Coronary artery (tissue), 2 donors: Measurements from ENCODE around the gene JOSD2.

Experiments
- DNase-seq: peaks from one replicate; pipeline ENCODE4 v3.0.0-alpha.2; 2017; ENCODE audit warnings: low spot score
- H3K27ac ChIP-seq, 2 donors: fragments of 200-600 bp; sonication (generic); one replicate each; pipeline ENCODE4 v1.5.1; 2016 to 2019
- H3K4me3 ChIP-seq: fragments of 200-600 bp; sonication (generic); 2 replicates; pipeline ENCODE4 v1.5.1; 2016; ENCODE audit warnings: mild to moderate bottlenecking, moderate library complexity
- CTCF ChIP-seq: fragments of 200-600 bp; sonication (generic); IDR thresholded peaks from one replicate; pipeline ENCODE4 v1.5.1; 2019; ENCODE audit warnings: antibody characterized with exemption

JOSD2 gene

GRCh38 chr19:50486823-50487515 is 24.0 kb downstream of the JOSD2 start:
- TF ChIP-seq CTCF = no peak
- Histone ChIP-seq H3K4me3 (no peak overlapping the region), H3K27ac (no peak overlapping the region)
- no peak for DNase-seq

DNA sequence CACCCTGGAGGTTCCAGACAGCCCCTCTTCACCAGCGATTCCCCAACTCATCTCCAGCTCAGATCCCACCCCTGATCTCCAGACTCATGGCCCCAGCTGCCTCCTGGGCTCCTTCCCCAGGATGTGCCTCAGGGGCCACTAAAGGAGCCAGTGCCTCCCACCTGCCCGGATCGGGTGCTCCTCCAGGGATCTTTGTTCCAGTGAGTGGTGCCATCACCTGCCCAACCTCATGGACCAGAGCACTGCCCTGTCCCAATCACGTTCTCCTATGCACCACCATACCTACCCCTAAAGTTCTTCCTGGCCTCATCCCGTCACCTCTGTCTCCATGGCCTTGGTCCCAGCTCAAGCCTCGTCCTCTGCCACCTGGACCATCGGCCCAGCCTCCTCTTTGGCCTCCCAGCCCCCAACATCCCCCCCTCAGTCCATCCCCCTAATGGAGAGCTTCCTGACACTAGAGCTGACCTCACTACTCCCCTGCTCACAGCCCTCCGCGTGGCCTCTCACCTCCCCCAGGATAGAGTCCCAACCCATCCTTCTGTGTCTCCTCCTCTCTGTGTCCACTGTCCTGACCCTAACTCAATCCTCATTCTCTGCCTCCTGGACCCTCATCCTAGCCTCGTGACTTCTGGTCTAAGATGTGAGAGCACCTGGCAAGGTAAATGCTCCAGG is 25.6 kb downstream of the JOSD2 start:
- H3K27ac ChIP-seq = no peak overlapping the region
- no peak overlapping the region for H3K4me3 ChIP-seq
- TF ChIP-seq CTCF = no peak
- DNase-seq = no peak

DNA sequence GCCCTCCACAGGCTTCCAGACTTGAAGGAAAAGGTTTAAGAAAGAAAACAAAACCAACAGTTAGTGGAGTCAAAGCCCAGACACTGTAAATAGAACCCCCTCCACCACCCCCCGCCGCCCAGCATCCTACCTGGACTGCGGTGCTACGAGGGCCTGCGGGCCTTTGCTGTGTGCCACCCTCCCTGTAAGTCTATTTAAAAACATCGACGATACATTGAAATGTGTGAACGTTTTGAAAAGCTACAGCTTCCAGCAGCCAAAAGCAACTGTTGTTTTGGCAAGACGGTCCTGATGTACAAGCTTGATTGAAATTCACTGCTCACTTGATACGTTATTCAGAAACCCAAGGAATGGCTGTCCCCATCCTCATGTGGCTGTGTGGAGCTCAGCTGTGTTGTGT is 28.1 kb downstream of the JOSD2 start:
- no peak for DNase-seq
- Histone ChIP-seq H3K4me3 (no peak overlapping the region), H3K27ac (no peak overlapping the region)
- no peak for TF ChIP-seq CTCF

DNA sequence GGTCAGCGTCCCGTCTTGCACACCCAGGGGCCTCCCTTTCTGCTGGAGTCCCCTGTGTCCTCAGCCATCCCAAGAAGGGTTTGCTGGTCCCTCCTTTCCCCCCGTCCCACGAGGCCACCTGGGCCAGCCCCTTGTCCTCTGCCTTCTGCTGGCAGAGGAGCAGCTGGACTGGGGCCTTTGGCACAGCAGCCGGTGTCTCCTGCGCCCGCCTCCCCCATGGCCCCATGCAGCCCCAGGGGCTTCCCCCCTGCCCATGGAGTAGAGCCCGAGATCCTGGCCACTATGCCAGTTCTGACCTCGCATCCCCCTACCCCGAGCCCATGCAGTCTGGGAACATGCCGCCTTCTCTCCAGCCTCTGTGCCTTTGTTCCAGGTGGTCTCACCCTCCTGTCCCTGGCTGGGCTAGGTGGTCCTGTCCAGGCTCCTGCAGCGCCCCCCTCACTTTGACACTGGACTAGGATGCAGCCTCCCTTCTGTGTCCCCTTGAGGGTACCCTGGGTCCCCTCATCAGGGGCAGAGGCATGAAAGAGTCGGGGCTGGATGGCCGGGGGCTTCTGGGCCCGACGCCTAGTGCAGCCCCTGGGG is 28.6 kb downstream of the JOSD2 start:
- no peak overlapping the region for H3K27ac ChIP-seq
- TF ChIP-seq CTCF = no peak

DNA sequence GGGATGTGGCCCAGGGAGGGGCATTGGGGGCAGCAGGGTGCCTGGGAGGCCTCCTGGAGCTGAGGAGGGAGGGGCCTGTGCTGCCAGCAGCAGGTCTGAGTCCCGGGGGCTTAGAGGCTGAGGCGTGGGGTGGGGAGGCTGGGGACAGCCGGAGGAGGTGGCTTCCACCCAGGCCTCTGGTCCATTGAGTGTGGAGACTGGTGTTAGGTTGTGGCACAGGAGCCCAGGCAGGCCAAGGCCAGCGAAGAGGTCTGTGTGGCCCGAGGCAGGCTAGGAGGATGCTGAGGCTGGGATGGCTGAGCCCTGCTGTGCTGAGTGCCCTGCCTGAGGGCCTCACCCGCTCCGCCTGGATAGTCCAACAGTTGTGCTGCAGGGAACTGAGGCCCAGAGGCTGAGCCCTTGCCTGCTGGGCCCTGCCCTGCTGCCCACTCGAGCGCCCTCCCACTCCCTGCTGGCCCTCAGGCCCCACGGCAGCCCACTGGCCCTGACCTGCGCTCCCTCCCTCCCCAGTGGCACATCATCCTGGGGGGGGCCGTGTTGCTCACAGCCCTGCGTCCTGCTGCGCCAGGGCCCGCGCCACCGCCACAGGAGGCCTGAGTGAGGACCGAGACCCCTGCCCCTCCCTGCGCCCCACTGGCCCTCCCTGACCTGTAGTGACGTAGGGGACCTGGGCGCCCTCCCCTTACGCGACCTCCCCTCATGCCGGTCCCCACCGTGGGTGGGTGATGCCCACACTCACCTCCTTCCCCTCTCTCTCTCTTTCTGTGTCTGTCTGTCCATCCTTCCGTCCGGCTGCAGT is 29.4 kb downstream of the JOSD2 start:
- Histone ChIP-seq H3K27ac (no peak overlapping the region), H3K4me3 (no peak overlapping the region)
- no peak for TF ChIP-seq CTCF
- DNase-seq = no peak

More for the DNA sequence above, 28.6 kb downstream of the JOSD2 start:
- no peak for DNase-seq
- H3K4me3 ChIP-seq = no peak overlapping the region

DNA sequence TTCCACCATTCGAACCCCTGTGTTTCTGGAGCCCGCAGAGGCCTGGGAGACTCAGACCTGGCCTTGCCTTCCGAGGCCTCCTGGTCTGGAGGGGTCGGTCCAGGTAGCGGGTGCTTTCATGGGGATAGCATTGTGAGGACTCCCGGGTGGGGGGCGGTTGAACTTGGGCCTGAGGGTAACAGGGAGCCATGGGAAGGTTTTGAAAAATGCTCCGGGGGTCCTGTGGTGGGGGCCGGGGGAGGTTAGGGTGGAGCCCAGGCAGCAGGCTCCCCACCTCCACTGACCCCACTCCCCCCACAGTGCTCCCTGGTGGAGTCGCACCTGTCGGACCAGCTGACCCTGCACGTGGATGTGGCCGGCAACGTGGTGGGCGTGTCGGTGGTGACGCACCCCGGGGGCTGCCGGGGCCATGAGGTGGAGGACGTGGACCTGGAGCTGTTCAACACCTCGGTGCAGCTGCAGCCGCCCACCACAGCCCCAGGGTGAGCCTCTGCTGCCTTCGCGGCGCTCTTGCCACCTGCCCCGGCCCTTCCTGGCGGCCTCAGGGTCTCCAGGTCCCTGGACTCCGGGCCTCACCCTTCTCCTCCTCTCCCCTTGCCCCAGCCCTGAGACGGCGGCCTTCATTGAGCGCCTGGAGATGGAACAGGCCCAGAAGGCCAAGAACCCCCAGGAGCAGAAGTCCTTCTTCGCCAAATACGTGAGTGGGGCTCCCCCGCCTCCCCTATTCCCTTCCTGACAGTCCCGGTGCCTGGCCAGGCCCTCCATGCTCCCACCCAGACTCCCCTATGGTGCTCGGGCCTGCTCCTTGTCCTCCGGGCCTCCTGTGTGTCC is 30.5 kb downstream of the JOSD2 start:
- no peak for TF ChIP-seq CTCF
- Histone ChIP-seq H3K4me3 (no peak overlapping the region), H3K27ac (no peak overlapping the region)
- no peak for DNase-seq
